Measurements from ENCODE around the gene PTPRT.

PTPRT gene

GRCh38 chr20:42024653-42025052 lies 1165.1 kb downstream of the PTPRT start:
- TF ChIP-seq NFRKB (IDR thresholded peaks at IDR 0.05) = no peak
- DNase-seq (ENCODE audit: extremely low spot score) = peak; percentile 7
- CTCF ChIA-PET = no interaction called here
- POLR2A ChIA-PET = no interaction called here
